AG20443 (cell line): ENCODE data around the gene C8B.

ENCODE experiments used
- DNase-seq: peaks from one replicate; pipeline ENCODE4 v3.0.0; 2012; ENCODE audit warnings: low spot score, mixed read lengths

Gene C8B

GRCh38 chr1:56972976-56973375 lies 7.2 kb upstream of the C8B start:
- DNase-seq: peak; percentile 56

GRCh38 chr1:56970280-56970679 lies 4.5 kb upstream of the C8B start:
- no peak for DNase-seq

- DNase-seq: no peak
Measured at GRCh38 chr1:56968878-56969495, 3.2 kb upstream of the C8B start.

- DNase-seq: peak; percentile 45
Measured at GRCh38 chr1:56967900-56968832, 2.4 kb upstream of the C8B start.

- DNase-seq: no peak
Measured at GRCh38 chr1:56967355-56967754, 1.5 kb upstream of the C8B start.

DNA sequence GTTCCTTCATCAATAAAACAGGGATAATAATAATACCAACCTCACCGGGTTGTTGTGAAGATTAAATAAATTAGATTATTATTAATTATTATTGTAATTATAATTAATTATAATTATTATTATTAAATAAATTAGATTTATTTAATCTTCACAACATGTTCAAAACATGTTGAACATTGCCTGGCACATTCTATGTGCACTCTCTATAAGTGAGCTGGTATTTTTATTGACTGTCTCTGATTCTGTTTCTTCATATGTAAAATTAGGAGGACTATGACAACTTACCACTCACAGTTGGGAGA lies 834 bp upstream of the C8B start:
- no peak for DNase-seq

GRCh38 chr1:56965191-56965590 lies 624 bp downstream of the C8B start:
- DNase-seq: no peak

- no peak for DNase-seq
Measured at GRCh38 chr1:56964349-56965017, 1.3 kb downstream of the C8B start.

DNA sequence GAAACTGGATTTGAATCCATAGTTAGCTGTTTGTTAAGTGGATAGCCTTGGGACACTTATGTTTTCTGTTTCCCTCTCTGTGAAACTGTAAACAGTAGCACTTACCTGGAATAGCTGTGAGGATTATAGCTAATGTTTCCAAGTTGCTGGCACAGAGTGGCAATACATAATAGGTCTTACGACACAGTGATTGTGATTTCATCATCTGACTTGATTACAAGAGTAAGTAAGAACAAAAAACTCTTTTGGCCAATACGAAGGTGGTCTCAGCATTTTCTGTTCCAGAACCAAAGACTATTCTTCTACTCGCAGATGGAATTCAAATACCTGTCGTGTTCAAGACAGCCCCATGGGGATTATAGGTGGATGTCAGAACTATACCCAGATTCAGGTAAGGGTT lies 2.1 kb downstream of the C8B start:
- no peak for DNase-seq

GRCh38 chr1:56961426-56961825 lies 4.4 kb downstream of the C8B start:
- DNase-seq: no peak

DNA sequence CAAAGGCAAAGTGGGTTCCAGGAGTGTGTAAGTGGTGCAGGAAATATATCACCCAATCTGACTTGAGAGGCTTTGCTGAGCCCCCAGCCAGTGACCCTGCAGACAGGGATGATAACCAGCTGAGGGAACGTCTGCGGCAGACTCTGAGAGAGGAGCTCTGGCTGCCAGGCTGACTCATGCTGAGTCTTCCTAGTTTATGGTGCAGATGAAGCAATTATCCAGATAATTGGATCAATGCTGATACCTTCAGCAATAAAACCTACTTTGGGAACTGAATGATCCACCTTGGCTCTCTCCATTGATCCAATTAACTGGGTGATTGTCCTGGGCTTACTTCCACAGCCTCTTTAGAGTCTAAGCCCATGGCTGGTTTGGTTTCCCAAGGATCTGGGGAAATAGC lies 7.3 kb downstream of the C8B start:
- DNase-seq: peak; percentile 88

DNA sequence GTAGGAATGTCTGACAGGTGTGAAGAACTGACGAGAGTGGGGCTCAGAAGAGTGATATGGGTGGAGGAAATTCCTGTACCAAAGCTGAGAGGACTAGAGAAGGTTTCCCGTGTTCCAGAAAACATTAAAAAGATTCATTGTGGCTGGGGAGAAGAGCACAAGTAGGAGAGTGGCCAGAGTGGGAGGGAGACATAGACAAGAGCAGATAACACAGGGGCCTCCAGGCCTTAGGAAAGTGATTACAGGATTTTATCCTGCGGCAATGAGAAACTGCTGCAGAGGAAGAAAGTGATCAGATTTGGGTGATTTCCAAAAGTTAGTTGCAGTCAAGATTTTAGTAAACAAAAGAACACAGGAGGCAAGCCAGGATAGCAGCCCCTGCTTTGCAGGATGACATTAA lies 7.9 kb downstream of the C8B start:
- DNase-seq: no peak

DNA sequence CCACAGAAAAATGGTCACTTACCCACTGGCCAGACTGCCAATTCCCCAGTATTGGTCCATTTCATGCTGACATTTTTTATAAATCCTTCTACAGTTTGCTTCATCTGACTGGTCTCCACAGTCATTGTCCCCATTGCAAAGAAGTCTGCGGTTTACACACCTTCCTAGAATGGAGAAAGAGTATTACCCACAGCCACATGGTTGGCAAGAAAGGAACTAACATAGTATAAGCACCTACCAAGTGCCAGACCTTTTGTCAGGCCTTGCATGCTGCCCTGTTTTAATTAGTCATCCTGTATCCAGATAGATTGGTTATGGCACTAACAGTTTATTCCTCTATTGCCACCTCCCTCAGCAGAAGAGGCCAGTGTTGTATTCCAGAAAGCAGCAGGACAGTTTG lies 11.2 kb downstream of the C8B start:
- DNase-seq: no peak

DNA sequence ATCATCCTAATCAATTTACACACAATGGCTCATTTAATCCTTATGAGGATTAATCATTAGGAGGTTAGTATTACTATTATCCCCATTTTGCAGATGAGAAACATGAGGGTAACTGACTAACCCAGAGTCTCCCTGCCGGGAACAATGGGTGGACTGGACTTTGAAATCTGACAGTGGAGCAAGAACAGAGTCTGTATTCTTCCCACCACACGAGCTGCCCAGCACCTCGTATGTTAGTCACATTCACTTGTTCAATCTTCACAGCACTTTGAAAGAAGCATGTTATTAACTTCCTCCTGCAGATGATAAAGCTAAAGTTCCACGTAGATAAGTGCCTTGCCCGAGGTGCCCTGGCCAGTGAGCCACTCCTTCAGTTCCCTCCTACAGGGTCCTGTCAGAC lies 12.4 kb downstream of the C8B start:
- DNase-seq: no peak

- DNase-seq: no peak
Measured at GRCh38 chr1:56952501-56952900, 13.3 kb downstream of the C8B start.

- peak; percentile 64 for DNase-seq
Measured at GRCh38 chr1:56948403-56949023, 17.3 kb downstream of the C8B start.

DNA sequence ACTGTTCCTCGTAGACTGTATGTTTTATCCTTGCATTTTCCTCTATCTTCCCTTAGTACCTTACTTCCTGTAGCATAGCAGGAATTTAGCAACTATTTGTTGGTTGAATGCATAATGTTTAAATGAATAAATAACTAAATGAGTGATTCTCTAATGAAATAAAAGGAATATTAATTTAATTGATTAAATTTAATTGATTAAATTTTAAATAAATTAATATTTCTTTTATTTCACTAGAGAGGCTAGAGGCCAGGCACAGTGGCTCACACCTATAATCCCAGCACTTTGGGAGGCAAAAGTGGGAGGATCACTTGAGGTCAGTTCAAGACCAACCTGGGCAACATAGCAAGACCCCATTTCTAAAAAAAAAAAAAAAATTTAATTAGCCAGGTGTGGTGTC lies 25.8 kb downstream of the C8B start:
- no peak for DNase-seq

DNA sequence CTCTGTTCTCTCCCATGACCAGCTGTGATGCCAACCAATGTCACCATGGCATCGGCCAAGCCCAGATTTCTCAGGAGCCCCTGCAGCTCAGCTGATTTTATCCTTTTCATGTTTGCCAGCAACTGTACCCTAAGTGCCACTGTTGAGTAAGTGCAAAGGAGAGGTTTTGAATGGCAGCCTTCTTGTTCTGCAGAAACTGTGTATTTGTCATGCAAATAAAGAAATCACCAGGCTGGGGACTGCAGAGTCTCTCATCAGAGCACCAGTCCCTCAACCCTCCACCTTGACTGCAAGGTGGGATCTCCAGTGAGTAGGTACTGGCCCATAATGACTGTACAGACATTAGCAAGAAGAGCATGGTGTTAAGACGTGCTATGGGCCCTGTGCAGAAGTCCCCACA lies 26.6 kb downstream of the C8B start:
- no peak for DNase-seq

GRCh38 chr1:56938646-56939045 lies 27.2 kb downstream of the C8B start:
- DNase-seq: no peak

DNA sequence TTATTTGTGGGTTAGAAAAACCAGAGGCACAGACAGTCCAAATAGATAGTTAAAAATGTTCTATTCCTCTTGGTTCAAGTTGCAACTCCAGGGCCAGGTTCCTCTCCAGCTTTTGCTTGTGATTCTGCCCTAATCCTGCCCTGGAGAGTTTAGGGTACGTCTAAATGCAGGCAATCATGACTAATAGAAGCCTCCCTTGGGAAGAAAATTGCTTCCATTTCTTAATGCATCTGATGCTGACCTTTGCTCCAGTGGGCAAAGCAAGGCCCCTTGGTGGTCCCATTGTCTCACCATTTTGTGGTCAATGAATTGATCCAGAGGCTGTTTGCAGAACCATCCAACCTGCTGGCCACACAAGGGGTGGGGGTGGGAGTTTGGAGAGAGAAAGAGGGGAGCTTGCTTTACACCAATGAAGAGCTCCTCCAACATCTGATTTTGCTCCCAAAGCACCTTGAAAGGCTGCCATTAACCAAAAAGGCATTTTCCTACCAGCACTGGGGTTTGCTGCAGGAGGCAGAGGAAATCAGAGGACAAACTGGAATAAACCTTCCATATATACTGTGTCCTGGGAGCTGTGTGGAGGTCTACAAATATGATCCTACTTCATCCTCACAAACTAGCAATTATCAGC lies 31.3 kb downstream of the C8B start:
- peak; percentile 25 for DNase-seq

GRCh38 chr1:56933606-56934005 lies 32.2 kb downstream of the C8B start:
- no peak for DNase-seq

DNA sequence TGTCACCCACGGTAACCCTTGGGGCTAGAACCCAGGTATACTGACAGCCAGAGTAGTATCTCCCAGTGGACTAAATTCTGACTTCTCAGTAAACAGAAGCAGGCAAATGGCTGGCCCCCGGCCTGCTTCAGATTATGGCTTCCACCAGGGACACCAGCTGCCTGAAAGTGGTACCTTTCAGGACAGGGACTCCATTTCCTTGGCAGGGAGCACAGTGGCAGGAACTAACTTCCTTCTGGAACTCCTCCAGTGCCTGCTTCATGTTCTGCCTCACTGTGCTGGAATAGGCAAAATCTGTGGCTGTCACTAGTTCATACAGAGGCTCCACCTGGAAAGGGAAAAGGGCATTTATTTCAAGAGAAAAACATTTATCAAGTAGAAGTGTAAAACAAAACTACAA lies 32.7 kb downstream of the C8B start:
- no peak for DNase-seq
